HG02973 (cell line): ENCODE data around the gene G0S2.

ENCODE experiments used
- ATAC-seq: cut with Tn5 transposase; IDR thresholded peaks from one replicate; pipeline ENCODE4 v1.9.1; 2021; ENCODE audit warnings: moderate library complexity; ENCODE audit not compliant: unreplicated experiment

Gene G0S2

GRCh38 chr1:209674957-209675564 is at the start of gene G0S2:
Gene G0S2, plus strand, starts transcription at chr1:209675412. Its CDS starts 273 bp downstream, at chr1:209675685.
- ATAC-seq: no peak

- ATAC-seq: no peak
These were observed 49.4 kb upstream of the G0S2 start for GRCh38 chr1:209625791-209626285.

GRCh38 chr1:209626346-209627026 is 48.7 kb upstream of the G0S2 start:
- no peak for ATAC-seq

- peak; percentile 24 for ATAC-seq
These were observed 48.0 kb upstream of the G0S2 start for GRCh38 chr1:209627027-209627731.

- ATAC-seq: peak; percentile 89
These were observed 47.4 kb upstream of the G0S2 start for GRCh38 chr1:209627732-209628196.

- no peak for ATAC-seq
These were observed 46.5 kb upstream of the G0S2 start for GRCh38 chr1:209628618-209629299.

GRCh38 chr1:209629621-209630382 is 45.4 kb upstream of the G0S2 start:
- no peak for ATAC-seq

- ATAC-seq: no peak
These were observed 44.6 kb upstream of the G0S2 start for GRCh38 chr1:209630383-209631225.

GRCh38 chr1:209633335-209633997 is 41.7 kb upstream of the G0S2 start:
- peak; percentile 59 for ATAC-seq

GRCh38 chr1:209634005-209634737 is 41.0 kb upstream of the G0S2 start:
- ATAC-seq: no peak

GRCh38 chr1:209635850-209636249 is 39.4 kb upstream of the G0S2 start:
- no peak for ATAC-seq

- ATAC-seq: no peak
These were observed 33.4 kb upstream of the G0S2 start for GRCh38 chr1:209641832-209642172.

- ATAC-seq: no peak
These were observed 32.4 kb upstream of the G0S2 start for GRCh38 chr1:209642816-209643215.

- no peak for ATAC-seq
These were observed 31.8 kb upstream of the G0S2 start for GRCh38 chr1:209643285-209644020.

- no peak for ATAC-seq
These were observed 29.4 kb upstream of the G0S2 start for GRCh38 chr1:209645574-209646452.

GRCh38 chr1:209646558-209646957 is 28.7 kb upstream of the G0S2 start:
- no peak for ATAC-seq

GRCh38 chr1:209647156-209647555 is 28.1 kb upstream of the G0S2 start:
- no peak for ATAC-seq
